Measurements from ENCODE around the gene SERPINB5.

DNA sequence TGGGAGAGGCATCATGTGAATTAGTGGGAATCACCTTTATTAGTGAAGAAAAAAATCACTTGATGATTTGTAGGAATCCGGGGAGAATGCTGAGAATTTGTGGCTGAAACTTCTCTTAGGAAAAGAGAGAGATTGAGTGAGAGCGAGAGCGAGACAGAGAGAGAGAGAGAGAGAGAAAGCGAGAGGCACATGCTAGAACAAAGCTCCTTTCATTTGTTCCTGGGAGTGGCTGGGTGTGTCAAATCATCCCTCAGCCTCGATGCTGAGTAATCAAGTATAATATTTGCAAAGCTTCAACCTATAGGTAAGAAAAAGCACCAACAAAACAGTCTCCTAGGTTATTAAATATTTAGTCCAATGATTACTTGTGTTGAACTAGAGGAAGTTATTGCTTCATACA is 4.4 kb upstream of the SERPINB5 start:
- TF ChIP-seq, protein P1, sequence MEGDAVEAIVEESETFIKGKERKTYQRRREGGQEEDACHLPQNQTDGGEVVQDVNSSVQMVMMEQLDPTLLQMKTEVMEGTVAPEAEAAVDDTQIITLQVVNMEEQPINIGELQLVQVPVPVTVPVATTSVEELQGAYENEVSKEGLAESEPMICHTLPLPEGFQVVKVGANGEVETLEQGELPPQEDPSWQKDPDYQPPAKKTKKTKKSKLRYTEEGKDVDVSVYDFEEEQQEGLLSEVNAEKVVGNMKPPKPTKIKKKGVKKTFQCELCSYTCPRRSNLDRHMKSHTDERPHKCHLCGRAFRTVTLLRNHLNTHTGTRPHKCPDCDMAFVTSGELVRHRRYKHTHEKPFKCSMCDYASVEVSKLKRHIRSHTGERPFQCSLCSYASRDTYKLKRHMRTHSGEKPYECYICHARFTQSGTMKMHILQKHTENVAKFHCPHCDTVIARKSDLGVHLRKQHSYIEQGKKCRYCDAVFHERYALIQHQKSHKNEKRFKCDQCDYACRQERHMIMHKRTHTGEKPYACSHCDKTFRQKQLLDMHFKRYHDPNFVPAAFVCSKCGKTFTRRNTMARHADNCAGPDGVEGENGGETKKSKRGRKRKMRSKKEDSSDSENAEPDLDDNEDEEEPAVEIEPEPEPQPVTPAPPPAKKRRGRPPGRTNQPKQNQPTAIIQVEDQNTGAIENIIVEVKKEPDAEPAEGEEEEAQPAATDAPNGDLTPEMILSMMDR (IDR thresholded peaks at IDR 0.05; ENCODE audit: low read depth, low read length) = no peak
- TF ChIP-seq POLR2A (IDR thresholded peaks at IDR 0.05; ENCODE audit: extremely low read depth, insufficient read length) = no peak
